Testis (tissue), 3 donors: ENCODE data around the gene SPA17. TPM values are rescaled to one million over a fixed set of nuclear protein-coding genes. Genes with fewer than 3 reads are reported as not detected.

Source experiments
- DNase-seq: peaks from one replicate; pipeline ENCODE4 v3.0.0-alpha.2; 2019
- H3K27ac ChIP-seq, 2 donors: fragments of 200-600 bp; sonication (generic); one replicate each; pipeline ENCODE4 v1.5.1; 2019
- H3K27me3 ChIP-seq: fragments of 200-600 bp; sonication (generic); one replicate; pipeline ENCODE4 v1.5.1; 2019
- H3K36me3 ChIP-seq: fragments of 200-600 bp; sonication (generic); one replicate; pipeline ENCODE4 v1.5.1; 2017; ENCODE audit warnings: low read depth; ENCODE audit errors: missing control alignments
- H3K4me1 ChIP-seq: fragments of 200-600 bp; sonication (generic); one replicate; pipeline ENCODE4 v1.5.1; 2019
- H3K4me3 ChIP-seq, 2 donors: fragments of 200-600 bp; sonication (generic); one replicate each; pipeline ENCODE4 v1.5.1; 2017 to 2019
- H3K9me3 ChIP-seq: fragments of 200-600 bp; sonication (generic); one replicate; pipeline ENCODE4 v1.5.1; 2017
- POLR2A ChIP-seq: fragments of 450-650 bp; IDR thresholded peaks from one replicate; pipeline ENCODE4 v1.6.1; 2017; ENCODE audit warnings: antibody characterized with exemption, mild to moderate bottlenecking, moderate library complexity
- WGBS, 2 donors: methylation state at CpG; one replicate each; pipeline ENCODE4 v1.1.5; 2018; 5-methylcytosine and 5-hydroxymethylcytosine counted together
- intact Hi-C: fragments of 100-400 bp; cut with DNase I; formaldehyde crosslinking; loops from one replicate; pipeline ENCODE4 v1.15.1; 2023; ENCODE audit warnings: low total_unique reads
- polyA plus RNA-seq: library from polyadenylated mRNA; stranded (reverse); fragments of 350-450 nt; fragmentation: Illumina TruSeq; extraction: RNeasy Lipid Tissue Mini Kit (QIAGEN cat#74804); gene quantifications from one replicate; pipeline ENCODE4 v1.2.3, GENCODE V29; 2014; ENCODE audit warnings: low read depth, low replicate concordance; ENCODE audit not compliant: insufficient read depth
- total RNA-seq, 2 donors: library from RNA; depleted of rRNA; stranded (reverse); fragments of >200 nt; gene quantifications; one replicate each; pipeline ENCODE4 v1.2.3, GENCODE V29; 2016
- TF ChIP-seq, protein P1 (sequence below), 3 experiments: fragments of 450-650 bp in 2 of 3; fragments of 200-600 bp in 1 of 3; sonication (generic) in 1 of 3; IDR thresholded peaks; one replicate each; pipeline ENCODE4 v1.5.1; 2016 to 2019; ENCODE audit warnings: antibody characterized with exemption in 3 of 3, mild to moderate bottlenecking in 2 of 3, moderate library complexity in 1 of 3

Gene SPA17
- total and polyA plus RNA-seq, 3 donors from 2014 or later = 97.5 to 405 (median 170) TPM

DNA sequence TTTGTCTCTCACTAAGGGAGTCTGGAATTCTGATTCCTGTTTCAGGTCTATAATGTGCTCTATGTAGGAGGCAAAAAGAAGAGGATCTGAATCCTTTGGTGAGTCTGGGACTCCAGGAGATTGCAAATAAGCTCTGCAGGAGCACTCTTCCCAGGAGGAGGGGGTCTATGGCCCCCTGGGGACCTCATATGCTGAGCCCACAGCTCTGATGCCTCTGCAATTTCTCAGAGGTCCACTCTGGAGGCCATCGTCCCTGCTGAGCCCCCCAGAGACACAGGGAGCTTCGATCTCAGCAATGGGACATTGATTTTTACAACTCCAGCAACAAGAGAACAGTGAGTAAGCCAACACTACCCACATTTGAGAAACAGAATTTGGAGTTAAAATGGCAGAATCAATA lies 45.8 kb downstream of the SPA17 start:
- TF ChIP-seq POLR2A = no peak
- TF ChIP-seq, protein P1, sequence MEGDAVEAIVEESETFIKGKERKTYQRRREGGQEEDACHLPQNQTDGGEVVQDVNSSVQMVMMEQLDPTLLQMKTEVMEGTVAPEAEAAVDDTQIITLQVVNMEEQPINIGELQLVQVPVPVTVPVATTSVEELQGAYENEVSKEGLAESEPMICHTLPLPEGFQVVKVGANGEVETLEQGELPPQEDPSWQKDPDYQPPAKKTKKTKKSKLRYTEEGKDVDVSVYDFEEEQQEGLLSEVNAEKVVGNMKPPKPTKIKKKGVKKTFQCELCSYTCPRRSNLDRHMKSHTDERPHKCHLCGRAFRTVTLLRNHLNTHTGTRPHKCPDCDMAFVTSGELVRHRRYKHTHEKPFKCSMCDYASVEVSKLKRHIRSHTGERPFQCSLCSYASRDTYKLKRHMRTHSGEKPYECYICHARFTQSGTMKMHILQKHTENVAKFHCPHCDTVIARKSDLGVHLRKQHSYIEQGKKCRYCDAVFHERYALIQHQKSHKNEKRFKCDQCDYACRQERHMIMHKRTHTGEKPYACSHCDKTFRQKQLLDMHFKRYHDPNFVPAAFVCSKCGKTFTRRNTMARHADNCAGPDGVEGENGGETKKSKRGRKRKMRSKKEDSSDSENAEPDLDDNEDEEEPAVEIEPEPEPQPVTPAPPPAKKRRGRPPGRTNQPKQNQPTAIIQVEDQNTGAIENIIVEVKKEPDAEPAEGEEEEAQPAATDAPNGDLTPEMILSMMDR (IDR thresholded peaks at IDR 0.05) = no peak
- Histone ChIP-seq H3K36me3 (no peaks in the 10 kb centered on the region), H3K27me3 (no peaks in the 10 kb centered on the region), H3K4me3 (no peak overlapping the region), H3K27ac (no peak overlapping the region), H3K4me1 (no peaks in the 10 kb centered on the region), H3K9me3 (no peaks in the 10 kb centered on the region)
- 41 to 66% methylated on average over 2 of the region's 2 CpGs for WGBS, 2 donors
- DNase-seq = no peak
- intact Hi-C loops = no loop called here

DNA sequence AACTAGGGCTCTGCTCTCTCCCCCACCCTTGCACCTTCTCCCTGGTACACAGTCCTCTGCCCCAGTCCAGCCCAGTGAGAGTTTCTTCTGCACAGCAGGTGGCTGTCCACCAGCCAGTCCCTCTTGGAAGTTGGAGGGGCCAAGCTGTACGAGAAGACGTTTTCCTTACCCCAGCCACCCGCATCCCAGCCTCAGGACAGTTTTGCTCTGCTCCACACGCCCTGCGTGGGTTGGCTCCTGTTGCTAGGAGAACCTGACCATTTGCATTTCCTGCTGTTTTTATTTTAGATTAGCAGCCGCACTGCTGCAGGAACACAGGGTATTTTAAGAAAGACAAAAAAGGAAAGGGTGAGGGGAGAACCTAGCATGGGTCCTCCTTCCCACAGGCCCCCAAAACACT lies 48.5 kb downstream of the SPA17 start:
- H3K4me1 ChIP-seq = peaks cover 11% of the 10 kb centered on the region
- TF ChIP-seq POLR2A = no peak
- TF ChIP-seq, protein P1 (IDR thresholded peaks at IDR 0.05) = no peak
- intact Hi-C loops = no loop called here
- no peaks in the 10 kb centered on the region for H3K36me3 ChIP-seq
- no peaks in the 10 kb centered on the region for H3K9me3 ChIP-seq
- WGBS, 2 donors = 38 to 40% methylated on average over 6 of the region's 6 CpGs
- H3K27ac ChIP-seq = no peak overlapping the region
- H3K27me3 ChIP-seq = no peaks in the 10 kb centered on the region
- H3K4me3 ChIP-seq = no peak overlapping the region
- no peak for DNase-seq

DNA sequence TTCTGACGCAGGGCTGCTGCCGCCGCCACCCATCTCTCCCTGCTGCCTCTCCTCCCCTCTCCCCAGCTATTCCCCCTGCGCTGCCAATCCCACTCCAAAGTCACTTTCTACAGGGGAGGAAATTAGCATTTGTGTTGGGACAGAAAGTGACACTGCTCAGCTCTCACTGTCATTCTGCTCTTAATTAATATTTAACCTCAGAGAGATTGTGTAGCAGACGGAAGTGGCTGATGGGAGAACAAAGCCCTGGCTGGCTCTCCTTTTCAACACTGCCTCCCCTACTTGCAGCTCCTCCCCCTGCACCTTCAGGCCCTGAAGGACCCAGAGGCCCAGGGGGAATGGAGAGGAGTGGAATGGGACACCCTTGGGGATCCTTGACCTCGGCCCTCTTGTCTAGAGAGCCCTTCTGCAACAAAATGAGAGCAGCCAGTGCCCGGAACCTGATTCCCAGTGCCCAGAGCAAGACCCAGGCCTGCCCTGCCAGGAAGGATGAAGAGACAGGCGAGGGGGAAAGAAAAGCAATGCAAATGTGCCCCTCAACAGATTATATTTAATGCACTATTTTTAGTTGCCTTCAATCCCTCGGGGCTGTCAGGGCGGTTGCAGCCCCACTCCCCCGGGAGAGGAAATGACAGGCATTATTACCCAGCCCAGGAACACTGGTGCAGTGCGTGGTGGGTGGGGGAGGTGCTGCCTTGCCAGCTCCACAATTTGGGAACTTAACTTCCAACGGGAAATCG lies 51.4 kb downstream of the SPA17 start:
- Histone ChIP-seq H3K27me3 (no peaks in the 10 kb centered on the region), H3K27ac (no peak overlapping the region), H3K36me3 (no peaks in the 10 kb centered on the region), H3K4me3 (no peak overlapping the region), H3K9me3 (no peaks in the 10 kb centered on the region), H3K4me1 (peaks cover 11% of the 10 kb centered on the region)
- intact Hi-C loops = no loop called here
- WGBS, 2 donors = 46 to 55% methylated on average over 14 of the region's 14 CpGs
- no peak for DNase-seq
- TF ChIP-seq POLR2A = no peak
- TF ChIP-seq, protein P1 (IDR thresholded peaks at IDR 0.05) = no peak

DNA sequence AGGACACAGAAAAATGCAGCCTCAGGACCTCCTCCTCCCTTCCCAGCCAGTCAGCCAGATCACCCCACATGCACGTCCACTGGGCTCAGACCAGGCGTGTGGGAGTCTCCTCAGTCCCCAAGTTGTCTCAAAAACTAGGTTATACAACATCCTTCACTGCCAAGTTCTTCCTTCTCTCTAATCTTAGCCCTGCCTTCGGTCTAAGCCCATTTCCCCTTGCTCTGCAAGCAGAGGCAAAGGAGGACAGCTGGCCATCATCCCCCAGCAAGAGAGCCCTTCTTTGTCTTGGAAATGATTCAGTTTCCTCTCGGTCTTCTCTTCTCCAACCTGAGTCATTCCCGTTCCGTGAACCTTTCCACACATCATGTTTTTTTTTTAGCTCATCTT lies 52.0 kb downstream of the SPA17 start:
- Histone ChIP-seq H3K4me1 (peaks cover 11% of the 10 kb centered on the region), H3K27me3 (no peaks in the 10 kb centered on the region), H3K36me3 (no peaks in the 10 kb centered on the region), H3K9me3 (no peaks in the 10 kb centered on the region), H3K4me3 (no peak overlapping the region), H3K27ac (no peak overlapping the region)
- WGBS, 2 donors = 22 to 43% methylated on average over 6 of the region's 6 CpGs
- no peak for TF ChIP-seq POLR2A
- TF ChIP-seq, protein P1 (IDR thresholded peaks at IDR 0.05) = no peak
- no peak for DNase-seq
- intact Hi-C loops = no loop called here

DNA sequence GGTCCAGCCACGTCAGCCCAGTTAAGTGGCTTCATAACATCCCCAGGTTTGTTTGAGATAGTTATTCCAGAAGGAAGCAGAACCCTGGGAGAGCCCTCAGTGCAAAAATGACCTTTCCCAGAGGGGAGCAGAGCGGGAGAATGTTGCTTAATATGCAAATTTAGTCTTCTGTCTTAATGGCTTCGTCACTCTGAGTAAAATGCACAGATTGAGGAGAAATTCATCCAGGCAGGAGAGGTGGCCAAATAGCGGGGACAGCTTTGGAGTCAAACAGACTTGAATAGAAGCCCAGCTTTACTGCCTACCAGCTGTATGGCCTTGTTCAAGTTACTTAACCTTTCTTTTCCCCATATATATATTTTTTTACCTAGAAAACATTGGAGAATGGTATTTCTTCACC lies 53.8 kb downstream of the SPA17 start:
- TF ChIP-seq, protein P1 (IDR thresholded peaks at IDR 0.05) = no peak
- TF ChIP-seq POLR2A = no peak
- H3K4me1 ChIP-seq = peaks cover 11% of the 10 kb centered on the region
- intact Hi-C loops = no loop called here
- H3K36me3 ChIP-seq = no peaks in the 10 kb centered on the region
- H3K27ac ChIP-seq = no peak overlapping the region
- H3K9me3 ChIP-seq = no peaks in the 10 kb centered on the region
- no peak for DNase-seq
- H3K4me3 ChIP-seq = no peak overlapping the region
- H3K27me3 ChIP-seq = no peaks in the 10 kb centered on the region
- 82 to 89% methylated on average over 4 of the region's 4 CpGs for WGBS, 2 donors
